ENCODE measurements around the gene ATP1A1.

DNA sequence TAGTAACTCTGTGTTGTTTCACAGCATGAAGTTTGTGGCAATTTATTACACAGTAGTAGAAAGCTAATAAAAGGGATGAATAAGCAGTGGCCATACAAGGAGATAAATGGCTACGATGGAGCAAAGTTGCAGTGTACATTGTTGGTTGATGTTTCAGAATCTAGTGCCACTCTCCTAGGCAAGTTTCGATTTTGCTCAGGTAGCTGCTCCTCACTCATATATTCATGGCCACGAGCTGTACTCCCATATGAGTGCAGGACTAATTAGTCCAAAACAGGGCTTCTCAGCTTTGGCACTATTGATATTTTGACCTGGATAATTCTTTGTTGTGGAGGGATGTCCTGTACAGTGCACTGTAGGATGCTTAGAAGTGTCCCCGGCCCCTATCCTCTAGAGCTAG lies 30.0 kb upstream of the ATP1A1 start:
- TF ChIP-seq CTCF (IDR thresholded peaks at IDR 0.05): no peak
- TF ChIP-seq POLR2A (IDR thresholded peaks at IDR 0.05): no peak
